WTC11 (cell line): ENCODE results near the gene FKBP1A.
"Not testable (repeated sequence)": the region's sequence is repeated elsewhere in the genome, so short reads cannot be mapped to it uniquely, and the experiment has no call there.

Experiments used
- ATF2 ChIP-seq: sonication (generic); formaldehyde crosslinking; IDR thresholded peaks from 2 replicates; pipeline ENCODE4 v1.8.1; 2022; ENCODE audit warnings: low read depth, missing genetic modification reagents, borderline replicate concordance
- ATF3 ChIP-seq: sonication (generic); formaldehyde crosslinking; conservative IDR thresholded peaks from 2 replicates; pipeline ENCODE4 v1.8.1; 2022; ENCODE audit warnings: mild to moderate bottlenecking, missing genetic modification reagents
- CTCF ChIP-seq: fragments of 200-600 bp; IDR thresholded peaks from 2 replicates; pipeline ENCODE4 v1.8.0; 2022; ENCODE audit warnings: antibody characterized with exemption
- E2F1 ChIP-seq: sonication (generic); formaldehyde crosslinking; IDR thresholded peaks from 2 replicates; pipeline ENCODE4 v1.8.0; 2022; ENCODE audit warnings: mild to moderate bottlenecking, missing genetic modification reagents
- ELF4 ChIP-seq: sonication (generic); formaldehyde crosslinking; IDR thresholded peaks from 2 replicates; pipeline ENCODE4 v1.8.1; 2022; ENCODE audit warnings: low read depth, mild to moderate bottlenecking, moderate library complexity, missing genetic modification reagents
- EMX1 ChIP-seq: fragments of 250-450 bp; sonication (Bioruptor Pico); IDR thresholded peaks from 2 replicates; pipeline ENCODE4 v1.8.0; 2021; ENCODE audit warnings: mild to moderate bottlenecking
- ESRRA ChIP-seq: sonication (generic); formaldehyde crosslinking; IDR thresholded peaks from 2 replicates; pipeline ENCODE4 v1.8.1; 2022; ENCODE audit warnings: mild to moderate bottlenecking, missing genetic modification reagents, borderline replicate concordance
- FOXJ3 ChIP-seq: sonication (generic); formaldehyde crosslinking; IDR thresholded peaks from 2 replicates; pipeline ENCODE4 v1.9.0; 2021; ENCODE audit warnings: missing genetic modification reagents, mild to moderate bottlenecking, borderline replicate concordance
- NFYB ChIP-seq: sonication (generic); formaldehyde crosslinking; conservative IDR thresholded peaks from 2 replicates; pipeline ENCODE4 v1.8.0; 2022; ENCODE audit warnings: low read depth, missing genetic modification reagents
- NR3C1 ChIP-seq: sonication (generic); formaldehyde crosslinking; conservative IDR thresholded peaks from 2 replicates; pipeline ENCODE4 v1.8.1; 2023; ENCODE audit warnings: low read depth, mild to moderate bottlenecking, missing genetic modification reagents
- PRRX2 ChIP-seq: fragments of 250-450 bp; sonication (Bioruptor Pico); IDR thresholded peaks from 2 replicates; pipeline ENCODE4 v1.8.0; 2021; ENCODE audit warnings: mild to moderate bottlenecking
- TEAD1 ChIP-seq: sonication (generic); formaldehyde crosslinking; IDR thresholded peaks from 2 replicates; pipeline ENCODE4 v1.8.0; 2022; ENCODE audit warnings: mild to moderate bottlenecking, missing genetic modification reagents
- TP53 ChIP-seq: sonication (generic); formaldehyde crosslinking; IDR thresholded peaks from 2 replicates; pipeline ENCODE4 v1.8.1; 2023; ENCODE audit warnings: mild to moderate bottlenecking, missing genetic modification reagents
- ZNF396 ChIP-seq: fragments of 250-450 bp; sonication (Bioruptor Pico); IDR thresholded peaks from 2 replicates; pipeline ENCODE4 v1.8.0; 2021; ENCODE audit warnings: mild to moderate bottlenecking, moderate library complexity, borderline replicate concordance

- TF ChIP-seq CTCF; E2F1; EMX1 (CRISPR knock-in tag); ZNF396 (CRISPR knock-in tag); ESRRA; ATF2 (CRISPR knock-in tag); ATF3 (CRISPR knock-in tag); FOXJ3; TEAD1 (CRISPR knock-in tag); ELF4; PRRX2 (CRISPR knock-in tag); TP53; NR3C1 (CRISPR knock-in tag); NFYB (CRISPR knock-in tag): not testable (repeated sequence)
These were observed 5.3 kb upstream of the FKBP1A start for GRCh38 chr20:1398185-1398584.
